HG02870 (cell line): ENCODE data around the gene CFAP46.
"Not testable (repeated sequence)": the region's sequence is repeated elsewhere in the genome, so short reads cannot be mapped to it uniquely, and the experiment has no call there.

Experiments used
- ATAC-seq: cut with Tn5 transposase; IDR thresholded peaks from one replicate; pipeline ENCODE4 v1.9.1; 2021; ENCODE audit warnings: mild to moderate bottlenecking, moderate library complexity; ENCODE audit not compliant: unreplicated experiment

CFAP46 gene

GRCh38 chr10:132793871-132794849, 148.2 kb downstream of the CFAP46 start:
- no peak for ATAC-seq

DNA sequence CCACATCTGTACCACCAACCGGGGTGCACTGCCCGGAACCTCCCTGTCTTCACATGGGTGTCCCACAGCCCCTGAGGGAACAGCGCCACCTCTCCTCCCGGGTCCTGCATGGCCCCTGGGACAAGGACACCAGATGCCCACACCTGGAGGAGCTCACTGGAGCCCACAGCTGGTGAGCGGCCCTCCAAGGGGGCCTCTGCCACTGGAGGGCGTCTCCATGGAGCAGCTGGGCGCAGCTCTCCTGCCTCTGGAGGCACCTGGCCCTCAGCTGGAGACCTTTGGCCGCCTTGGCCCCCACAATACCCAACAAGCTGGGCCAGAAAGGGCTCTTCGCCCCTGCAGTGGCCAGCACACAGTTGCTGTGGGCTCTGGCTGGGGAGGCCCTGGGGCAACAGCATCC, 149.2 kb downstream of the CFAP46 start:
- ATAC-seq = no peak

DNA sequence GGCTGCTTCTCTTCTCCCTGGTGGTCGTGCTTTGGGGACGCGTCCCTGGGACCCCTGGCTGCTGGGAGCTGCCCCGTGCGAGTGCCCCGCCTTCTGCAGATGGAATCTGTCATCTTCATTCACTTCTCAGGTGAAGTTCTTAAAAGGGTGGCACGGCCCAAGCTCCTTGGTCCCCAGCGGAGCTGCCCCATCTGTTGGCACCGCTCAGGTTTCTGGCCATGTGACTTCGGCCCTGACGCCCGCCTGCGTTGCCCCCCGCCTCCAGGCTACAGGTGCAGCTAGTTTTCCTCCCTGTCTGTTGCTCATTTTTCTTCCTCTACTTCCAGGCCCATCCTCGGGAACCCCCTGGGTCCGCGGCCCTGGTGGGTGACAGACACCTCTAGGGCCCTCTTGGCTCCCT, 149.6 kb downstream of the CFAP46 start:
- ATAC-seq = no peak

- ATAC-seq = not testable (repeated sequence)
Measured at GRCh38 chr10:132792099-132792498, 150.3 kb downstream of the CFAP46 start.

DNA sequence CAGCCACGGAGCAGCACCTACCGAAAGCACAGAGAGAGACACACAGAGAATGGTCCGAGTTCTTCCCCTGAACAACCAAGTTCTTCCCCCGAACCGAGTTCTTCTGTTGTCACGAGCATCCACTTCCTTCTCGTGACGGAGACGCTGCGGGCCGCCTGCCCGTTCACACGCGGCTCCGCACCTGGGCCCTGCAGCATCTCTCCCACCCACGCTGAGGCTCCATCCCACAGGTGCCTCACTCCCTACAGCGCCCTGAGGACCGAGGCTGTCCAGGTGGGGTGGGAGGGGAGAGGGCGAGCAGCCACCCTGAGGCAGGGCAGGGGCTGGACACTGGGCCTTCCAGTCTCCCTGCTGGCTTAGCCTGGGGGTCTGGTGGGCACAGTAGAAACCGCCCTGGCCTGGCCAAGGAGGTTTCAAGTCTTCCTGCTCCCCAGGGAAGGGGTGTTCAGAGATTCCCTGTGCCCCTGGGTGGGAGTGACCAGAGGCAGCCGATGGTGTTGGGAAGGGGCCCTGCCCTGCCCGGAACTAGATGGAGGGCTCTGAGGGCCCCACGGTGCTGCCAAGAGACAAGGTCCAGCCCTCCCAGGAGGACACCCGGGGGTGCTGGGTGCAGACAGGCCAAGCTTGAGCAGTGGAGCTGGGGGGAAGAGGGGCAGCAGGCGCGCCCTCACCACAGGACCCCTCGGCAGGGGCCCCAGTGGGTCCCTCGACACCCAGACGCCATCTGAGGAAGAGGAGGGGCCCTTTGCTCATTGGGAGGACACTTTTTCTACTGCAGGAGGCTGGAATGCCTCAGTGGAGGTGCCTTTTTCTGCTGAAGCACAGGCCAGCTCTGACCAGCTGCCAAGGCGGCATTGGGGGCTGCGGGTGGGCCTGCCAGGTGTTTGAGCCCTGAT, 151.2 kb downstream of the CFAP46 start:
- ATAC-seq = no peak

- ATAC-seq = no peak
Measured at GRCh38 chr10:132790470-132790869, 151.9 kb downstream of the CFAP46 start.

DNA sequence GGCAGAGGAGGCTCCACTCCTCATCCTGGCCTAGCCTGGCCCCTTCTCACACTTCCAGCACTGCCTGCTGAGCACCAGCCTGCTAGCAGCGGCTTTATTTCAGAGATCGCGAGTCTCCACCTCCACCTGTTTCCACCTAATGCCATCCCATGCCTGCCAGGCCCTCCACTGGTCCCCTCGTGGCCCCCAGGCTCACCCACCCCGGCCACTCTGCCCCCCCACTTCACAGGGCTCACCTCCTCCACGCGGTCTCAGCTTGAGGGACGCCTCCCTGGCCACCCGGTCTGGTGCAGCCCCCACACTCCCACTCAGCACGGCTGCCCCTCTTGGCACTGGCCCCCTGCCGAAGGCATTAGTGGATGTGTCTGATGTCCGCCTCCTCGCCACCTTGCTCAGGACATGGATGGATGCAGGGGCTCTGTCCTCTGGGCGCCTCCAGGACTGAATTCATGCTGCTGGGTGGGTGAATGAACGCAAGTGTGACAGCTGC, 152.7 kb downstream of the CFAP46 start:
- ATAC-seq = no peak

DNA sequence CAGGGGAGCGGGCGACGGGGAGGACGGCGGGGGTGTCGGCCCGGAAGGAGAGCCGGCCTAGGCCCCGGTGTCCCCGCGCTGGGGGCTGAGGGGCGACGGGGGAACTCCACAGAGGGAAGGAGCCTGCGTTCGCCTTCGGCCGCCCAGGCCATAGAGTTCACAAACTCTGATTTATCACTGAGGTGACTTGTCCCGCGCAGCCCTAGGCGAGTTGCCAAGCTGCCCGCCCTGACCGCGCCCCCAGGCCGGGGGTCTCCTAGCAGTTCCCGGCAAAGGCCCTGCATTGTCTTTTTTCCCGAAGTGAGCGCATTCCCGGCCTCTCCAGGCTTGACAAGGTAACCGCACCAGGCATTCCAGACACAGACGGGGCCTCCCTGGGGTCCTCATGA, 153.5 kb downstream of the CFAP46 start:
- no peak for ATAC-seq

DNA sequence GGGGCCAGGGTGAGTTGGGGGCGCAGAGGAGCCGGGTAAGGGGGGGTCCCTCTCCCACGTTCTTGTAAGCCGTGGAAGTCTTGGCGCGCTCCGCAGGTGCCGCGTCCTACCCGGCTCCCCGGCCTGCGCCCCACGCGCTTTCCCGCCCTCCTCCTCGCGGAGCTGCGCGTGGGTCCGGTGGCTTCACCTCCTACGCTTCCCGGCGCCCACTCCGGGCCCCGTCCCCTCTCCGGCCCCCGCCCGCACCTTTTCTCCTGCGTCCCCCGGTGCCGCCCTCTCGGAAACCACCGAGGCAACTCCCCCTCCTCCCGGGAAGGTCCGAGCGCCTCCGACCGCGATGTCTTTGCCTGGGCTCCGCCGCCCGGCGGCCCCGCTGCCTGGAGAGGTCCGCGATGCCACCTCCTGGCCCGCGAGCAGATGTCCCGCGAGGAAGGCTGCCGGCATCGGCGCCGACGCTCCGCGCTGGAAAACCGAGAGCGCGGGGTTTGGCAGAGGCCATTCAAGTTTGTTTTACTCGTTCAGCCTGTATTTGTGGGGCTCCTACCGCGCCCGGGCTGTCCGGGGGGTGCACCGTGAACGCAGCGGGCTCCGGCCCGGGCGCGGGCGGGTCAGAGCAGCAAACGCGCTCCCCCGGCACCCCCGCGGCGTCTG, 154.1 kb downstream of the CFAP46 start:
- ATAC-seq = no peak

- ATAC-seq = no peak
Measured at GRCh38 chr10:132787495-132788179, 154.7 kb downstream of the CFAP46 start.

DNA sequence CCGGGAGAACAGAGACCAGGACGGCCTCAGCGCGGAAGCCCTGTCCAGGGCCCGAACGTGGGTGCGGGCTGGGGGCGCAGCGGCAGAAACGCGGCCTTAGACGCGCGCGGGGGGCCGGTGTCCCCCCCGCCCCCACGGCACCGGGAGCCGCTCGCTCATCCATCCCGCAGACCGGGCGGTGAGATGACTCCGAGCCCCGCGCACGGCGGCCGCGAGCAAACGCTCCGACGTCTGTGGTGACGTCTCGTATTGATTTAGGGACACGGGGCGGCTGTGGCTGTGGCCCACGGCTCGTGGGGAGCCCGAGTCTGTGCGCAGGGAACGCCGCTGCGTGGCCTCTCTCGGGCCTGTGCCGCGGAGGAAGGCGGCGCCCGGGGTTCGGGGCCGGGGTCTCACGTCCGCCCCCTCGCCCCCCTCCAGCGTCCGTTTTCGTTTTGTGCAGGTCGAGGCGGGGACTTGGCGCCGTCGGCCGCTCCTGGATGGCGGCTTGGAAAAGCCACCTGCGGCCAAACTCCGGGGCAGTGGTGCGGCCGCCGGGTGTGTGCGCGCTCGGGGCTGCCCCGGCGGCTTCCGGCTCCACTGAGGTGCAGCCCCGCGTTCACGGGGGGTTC, 155.4 kb downstream of the CFAP46 start:
- ATAC-seq = no peak

DNA sequence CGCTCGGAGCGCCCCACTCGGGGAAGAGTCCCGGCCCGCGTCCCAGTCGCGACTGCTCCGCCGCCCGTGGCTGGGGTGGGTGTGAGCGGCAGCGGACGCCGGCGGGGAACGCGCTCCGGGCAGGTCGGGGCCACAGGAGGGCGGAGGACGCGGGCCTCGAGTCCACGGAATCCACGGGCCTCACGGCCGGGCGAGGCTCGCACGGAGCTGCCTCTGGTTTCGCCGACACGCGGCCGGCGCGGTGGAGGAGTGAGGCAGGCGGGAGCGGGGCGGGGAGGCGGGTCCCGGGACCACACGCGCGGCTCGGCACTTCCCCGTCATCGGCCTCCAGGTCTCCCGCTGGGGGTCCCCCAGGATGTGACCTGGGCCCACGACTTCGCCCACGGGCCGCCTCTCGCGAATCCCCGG, 155.9 kb downstream of the CFAP46 start:
- no peak for ATAC-seq

DNA sequence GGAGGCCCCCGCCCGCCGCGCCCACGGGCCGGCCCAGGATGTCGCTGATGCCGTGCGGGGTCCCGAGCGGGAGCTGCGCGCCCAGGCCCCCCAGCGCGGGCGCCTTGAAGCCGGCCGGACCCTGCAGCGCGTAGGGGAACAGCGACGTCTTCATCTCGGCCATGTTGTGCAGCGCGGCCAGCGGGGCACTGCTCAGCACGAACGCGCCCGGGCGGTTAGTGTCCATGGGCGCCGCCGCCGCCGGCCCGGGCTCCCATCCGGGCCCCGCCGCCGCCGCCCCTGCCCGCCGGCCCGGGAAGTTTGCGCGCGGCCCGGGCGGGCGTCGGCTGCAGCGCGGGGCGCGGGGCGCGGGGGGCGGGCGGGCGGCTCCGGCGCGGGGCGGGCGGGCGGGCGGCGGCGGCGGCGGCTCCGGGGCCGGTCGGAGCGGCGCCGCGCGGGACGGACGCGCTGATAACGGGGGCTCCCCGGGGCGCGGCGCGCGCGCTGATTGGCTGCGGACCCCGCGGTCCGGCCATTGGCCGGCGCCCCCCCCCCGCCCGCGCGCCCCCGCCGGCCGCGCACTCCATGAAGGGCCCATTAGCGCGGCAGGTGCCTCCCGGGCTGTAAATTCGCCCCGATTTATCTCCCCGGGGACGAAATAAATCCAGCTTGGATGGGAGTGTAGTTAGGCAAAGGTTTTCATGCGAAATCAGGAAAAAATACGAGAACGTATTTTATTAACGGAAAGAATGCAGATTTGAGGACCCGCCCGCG, 156.5 kb downstream of the CFAP46 start, which contains the start of gene NKX6-2:
NKX6-2 (minus strand) TSS at position 425 of the 753 bp plus-strand sequence; CDS start at position 226, 199 bp downstream.
- ATAC-seq = no peak

DNA sequence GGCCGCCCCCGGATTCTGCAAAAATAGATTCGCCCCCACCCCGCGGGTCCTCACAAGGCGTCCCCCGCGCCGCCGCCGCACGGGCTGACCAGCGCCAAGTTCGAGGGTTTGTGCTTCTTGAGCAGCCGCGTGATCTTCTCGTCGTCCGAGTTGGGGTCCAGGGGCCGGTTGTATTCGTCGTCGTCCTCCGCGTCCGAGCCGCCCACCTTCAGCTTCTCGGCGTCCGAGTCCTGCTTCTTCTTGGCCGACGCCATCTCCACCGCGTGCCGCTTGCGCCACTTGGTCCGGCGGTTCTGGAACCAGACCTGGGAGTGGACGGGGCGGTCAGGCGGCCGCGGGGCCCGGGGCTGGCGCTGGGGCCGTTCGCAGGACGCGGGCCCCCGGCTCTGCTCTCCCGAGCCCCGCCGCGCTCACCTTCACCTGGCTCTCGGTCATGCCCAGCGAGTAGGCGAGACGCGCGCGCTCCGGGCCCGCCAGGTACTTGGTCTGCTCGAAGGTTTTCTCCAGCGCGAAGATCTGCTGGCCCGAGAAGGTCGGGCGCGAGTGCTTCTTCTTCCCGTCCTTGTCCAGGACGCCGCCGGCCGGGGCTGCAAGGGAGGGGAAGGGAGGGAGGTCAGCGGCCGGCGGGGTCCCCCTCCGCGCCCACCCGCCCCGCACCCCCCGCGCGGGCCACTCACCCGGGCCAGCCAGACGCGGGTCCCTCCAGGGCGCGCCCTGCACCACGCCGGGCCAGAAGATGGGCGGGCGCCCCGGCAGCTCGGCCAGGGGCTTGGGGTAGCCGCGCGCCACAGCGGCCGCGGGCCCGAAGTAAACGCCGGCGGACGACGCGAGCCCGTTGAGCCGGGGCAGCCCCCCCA, 157.3 kb downstream of the CFAP46 start:
- no peak for ATAC-seq

DNA sequence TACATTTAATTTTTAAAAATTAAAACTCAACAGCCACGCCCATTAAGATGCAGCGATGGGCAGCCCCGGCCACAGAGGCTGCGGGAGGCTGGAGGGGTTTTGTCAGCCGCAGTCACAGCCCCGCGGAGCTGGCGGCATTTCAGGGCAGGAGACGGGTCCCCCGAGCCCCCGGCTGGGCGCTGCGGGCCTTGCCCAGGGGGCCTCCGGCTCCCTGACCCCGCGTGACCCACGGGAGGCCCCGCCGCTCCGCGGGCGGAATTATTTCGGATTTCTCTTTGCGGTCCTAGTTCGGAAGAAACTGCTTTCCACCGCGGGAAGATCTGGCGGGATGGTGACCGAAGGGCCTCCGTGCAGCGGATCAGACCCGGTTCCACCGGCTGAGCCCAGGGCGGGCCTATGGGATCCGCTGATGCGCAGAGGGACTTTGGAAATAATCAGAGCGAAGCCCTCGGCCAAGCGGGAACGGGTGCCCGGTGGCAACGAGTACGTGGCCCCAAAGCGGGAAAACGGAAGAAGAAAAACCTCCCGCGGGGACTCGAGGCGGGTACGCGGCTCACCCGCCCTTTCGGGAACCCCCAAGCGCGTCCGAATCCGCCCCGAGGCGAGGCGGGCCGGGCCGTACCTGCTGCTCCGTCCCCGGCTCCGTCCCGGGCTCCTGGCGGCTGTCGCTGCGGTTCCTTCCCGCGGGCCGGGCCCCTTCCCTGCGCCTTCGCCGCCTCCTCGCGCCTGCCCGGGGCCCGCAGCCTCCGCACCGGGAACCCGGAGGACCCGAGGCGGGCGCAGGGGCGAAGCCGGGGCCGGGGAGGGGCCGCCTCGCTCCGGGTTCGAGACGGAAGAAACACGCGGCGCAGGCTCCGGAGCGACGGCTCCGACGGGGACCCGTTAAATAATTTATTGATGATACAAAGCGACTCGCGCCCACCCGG, 158.2 kb downstream of the CFAP46 start:
- no peak for ATAC-seq

GRCh38 chr10:132783165-132783939, 159.0 kb downstream of the CFAP46 start:
- ATAC-seq = no peak
